HEK293 (cell line): ENCODE data around the gene MEMO1.

ENCODE experiments used
- CTCF ChIA-PET: fragments of 350-600 bp; formaldehyde crosslinking; extraction: SDS; loops from one replicate; lab custom pipeline; 2021; ENCODE audit warnings: antibody characterized with exemption; lab: Yijun Ruan, JAX
- POLR2A ChIA-PET: fragments of 300-600 bp; formaldehyde crosslinking; extraction: SDS; loops from one replicate; lab custom pipeline; 2020; ENCODE audit warnings: antibody characterized with exemption, inconsistent platforms; lab: Yijun Ruan, JAX
- H3K27ac ChIP-seq: fragments of 200-500 bp; sonication (Bioruptor generic); 2 replicates; pipeline ENCODE4 v1.5.1; 2014; ENCODE audit warnings: low read depth, low read length, control low read depth, inconsistent platforms; ENCODE audit errors: extremely low read depth
- H3K36me3 ChIP-seq, 2 experiments: fragments of 200-500 bp in 1 of 2; sonication (Bioruptor generic) in 1 of 2; 1 replicate in 1 of 2; 2 replicates in 1 of 2; pipeline ENCODE4 v1.5.1; 2014 to 2017; ENCODE audit warnings: inconsistent platforms in 2 of 2, low read length in 2 of 2; ENCODE audit not compliant: control insufficient read depth in 2 of 2, insufficient read depth in 1 of 2
- H3K4me1 ChIP-seq: fragments of 200-500 bp; sonication (Bioruptor generic); 2 replicates; pipeline ENCODE4 v1.5.1; 2014; ENCODE audit warnings: mild to moderate bottlenecking, low read length, inconsistent platforms; ENCODE audit not compliant: control insufficient read depth, insufficient read depth
- H3K4me3 ChIP-seq: 2 replicates; pipeline ENCODE4 v1.5.1; 2011; ENCODE audit warnings: low read depth, mild to moderate bottlenecking, control low read depth, low read length, moderate library complexity
- H3K9me3 ChIP-seq: fragments of 200-500 bp; sonication (Bioruptor generic); 2 replicates; pipeline ENCODE4 v1.5.1; 2014; ENCODE audit warnings: low read depth, low read length, inconsistent platforms; ENCODE audit not compliant: control insufficient read depth, insufficient read depth
- BCL11B ChIP-seq: fragments of 450-650 bp; formaldehyde crosslinking; IDR thresholded peaks from 2 replicates; pipeline ENCODE4 v1.5.1; 2016; ENCODE audit warnings: low read depth, missing biosample characterization, missing genetic modification characterization
- GFI1B ChIP-seq: fragments of 450-650 bp; formaldehyde crosslinking; IDR thresholded peaks from 2 replicates; pipeline ENCODE4 v1.5.1; 2016; ENCODE audit warnings: missing biosample characterization, missing genetic modification characterization
- MEIS1 ChIP-seq: sonication (generic); formaldehyde crosslinking; IDR thresholded peaks from 2 replicates; pipeline ENCODE4 v1.8.1; 2022; ENCODE audit warnings: missing genetic modification reagents, mild to moderate bottlenecking, borderline replicate concordance
- OSR2 ChIP-seq: fragments of 450-650 bp; formaldehyde crosslinking; IDR thresholded peaks from 2 replicates; pipeline ENCODE4 v1.5.1; 2016; ENCODE audit warnings: missing biosample characterization, missing genetic modification characterization
- SP2 ChIP-seq: fragments of 450-650 bp; formaldehyde crosslinking; IDR thresholded peaks from 2 replicates; pipeline ENCODE4 v1.5.1; 2016; ENCODE audit warnings: missing biosample characterization, missing genetic modification characterization
- YY2 ChIP-seq: fragments of 450-650 bp; formaldehyde crosslinking; IDR thresholded peaks from 2 replicates; pipeline ENCODE4 v1.5.1; 2016; ENCODE audit warnings: missing biosample characterization, missing genetic modification characterization
- ZFP69B ChIP-seq: fragments of 450-650 bp; formaldehyde crosslinking; IDR thresholded peaks from 2 replicates; pipeline ENCODE4 v1.5.1; 2016; ENCODE audit warnings: missing biosample characterization, missing genetic modification characterization
- ZNF10 ChIP-seq: fragments of 450-650 bp; formaldehyde crosslinking; IDR thresholded peaks from 2 replicates; pipeline ENCODE4 v1.5.1; 2017; ENCODE audit warnings: missing biosample characterization, missing genetic modification characterization
- ZNF169 ChIP-seq: fragments of 450-650 bp; formaldehyde crosslinking; IDR thresholded peaks from 2 replicates; pipeline ENCODE4 v1.5.1; 2016; ENCODE audit warnings: missing biosample characterization, missing genetic modification characterization
- ZNF202 ChIP-seq: fragments of 450-650 bp; formaldehyde crosslinking; IDR thresholded peaks from 2 replicates; pipeline ENCODE4 v1.5.1; 2016; ENCODE audit warnings: missing biosample characterization, missing genetic modification characterization, borderline replicate concordance
- ZNF214 ChIP-seq: fragments of 450-650 bp; formaldehyde crosslinking; IDR thresholded peaks from 2 replicates; pipeline ENCODE4 v1.5.1; 2017; ENCODE audit warnings: missing biosample characterization, mild to moderate bottlenecking, missing genetic modification characterization, borderline replicate concordance
- ZNF23 ChIP-seq: fragments of 450-650 bp; formaldehyde crosslinking; IDR thresholded peaks from 2 replicates; pipeline ENCODE4 v1.5.1; 2016; ENCODE audit warnings: missing biosample characterization, missing genetic modification characterization, borderline replicate concordance
- ZNF239 ChIP-seq: fragments of 450-650 bp; formaldehyde crosslinking; IDR thresholded peaks from 2 replicates; pipeline ENCODE4 v1.5.1; 2016; ENCODE audit warnings: missing biosample characterization, missing genetic modification characterization
- ZNF292 ChIP-seq: fragments of 450-650 bp; formaldehyde crosslinking; IDR thresholded peaks from 2 replicates; pipeline ENCODE4 v1.5.1; 2016; ENCODE audit warnings: low read depth, missing biosample characterization, missing genetic modification characterization, borderline replicate concordance
- ZNF302 ChIP-seq: fragments of 450-650 bp; formaldehyde crosslinking; IDR thresholded peaks from 2 replicates; pipeline ENCODE4 v1.5.1; 2016; ENCODE audit warnings: missing biosample characterization, missing genetic modification characterization, low read depth
- ZNF416 ChIP-seq: fragments of 450-650 bp; formaldehyde crosslinking; IDR thresholded peaks from 2 replicates; pipeline ENCODE4 v1.5.1; 2016; ENCODE audit warnings: missing biosample characterization, missing genetic modification characterization
- ZNF423 ChIP-seq: fragments of 450-650 bp; formaldehyde crosslinking; IDR thresholded peaks from 2 replicates; pipeline ENCODE4 v1.5.1; 2016; ENCODE audit warnings: missing biosample characterization, missing genetic modification characterization
- ZNF544 ChIP-seq: fragments of 450-650 bp; formaldehyde crosslinking; IDR thresholded peaks from 2 replicates; pipeline ENCODE4 v1.5.0; 2017; ENCODE audit warnings: missing biosample characterization, missing genetic modification characterization
- ZNF555 ChIP-seq: fragments of 450-650 bp; formaldehyde crosslinking; conservative IDR thresholded peaks from 2 replicates; pipeline ENCODE4 v1.5.1; 2017; ENCODE audit warnings: missing biosample characterization, mild to moderate bottlenecking, missing genetic modification characterization, inconsistent platforms
- ZNF624 ChIP-seq: fragments of 450-650 bp; formaldehyde crosslinking; IDR thresholded peaks from 2 replicates; pipeline ENCODE4 v1.5.1; 2017; ENCODE audit warnings: missing biosample characterization, missing genetic modification characterization
- ZNF707 ChIP-seq: fragments of 450-650 bp; formaldehyde crosslinking; IDR thresholded peaks from 2 replicates; pipeline ENCODE4 v1.5.1; 2016; ENCODE audit warnings: missing biosample characterization, missing genetic modification characterization
- ZNF843 ChIP-seq: fragments of 450-650 bp; formaldehyde crosslinking; IDR thresholded peaks from 2 replicates; pipeline ENCODE4 v1.5.1; 2016; ENCODE audit warnings: missing biosample characterization, missing genetic modification characterization
- ZSCAN30 ChIP-seq: fragments of 450-650 bp; IDR thresholded peaks from 2 replicates; pipeline ENCODE4 v1.5.1; 2018; ENCODE audit warnings: missing biosample characterization, mild to moderate bottlenecking, missing genetic modification characterization, moderate library complexity
- TF ChIP-seq, protein P1 (sequence below): fragments of 450-650 bp; formaldehyde crosslinking; IDR thresholded peaks from 2 replicates; pipeline ENCODE4 v1.5.1; 2016; ENCODE audit warnings: missing biosample characterization, missing genetic modification characterization
- TF ChIP-seq, protein P2 (sequence below): fragments of 450-650 bp; formaldehyde crosslinking; IDR thresholded peaks from 2 replicates; pipeline ENCODE4 v1.5.1; 2016; ENCODE audit warnings: missing biosample characterization, missing genetic modification characterization

The MEMO1 gene

DNA sequence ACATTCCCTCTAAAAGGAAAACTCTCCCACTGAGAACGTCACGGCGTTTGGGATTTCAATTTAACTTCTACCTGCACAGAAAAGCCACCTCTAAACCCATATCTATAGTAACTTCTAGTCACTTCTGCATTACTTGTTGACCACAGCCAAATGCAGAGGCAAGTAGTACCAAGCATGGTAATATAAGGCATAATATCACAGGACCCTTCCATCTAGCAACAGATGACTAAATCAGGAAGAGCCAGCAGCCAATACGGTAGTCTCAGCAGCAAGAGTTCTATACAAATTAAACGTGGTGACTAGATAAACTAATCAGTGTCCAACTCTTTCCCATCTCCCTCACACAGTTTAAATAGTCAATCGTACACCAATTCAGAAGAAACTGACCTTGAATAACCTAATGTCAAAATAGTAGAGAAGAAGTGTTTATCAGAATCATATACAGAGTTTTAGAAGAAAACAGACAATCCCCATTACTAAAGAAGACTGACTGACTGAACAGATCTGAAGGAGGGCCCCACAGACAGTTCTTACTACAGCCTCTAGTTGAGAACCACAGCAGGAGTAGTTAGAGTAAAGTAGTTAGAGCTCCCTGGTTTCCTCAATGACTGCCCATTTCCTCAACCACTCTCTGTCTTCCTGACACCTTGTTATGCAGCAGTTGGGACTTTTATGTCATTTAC is 30.0 kb downstream of the MEMO1 start:
- TF ChIP-seq, protein P1, sequence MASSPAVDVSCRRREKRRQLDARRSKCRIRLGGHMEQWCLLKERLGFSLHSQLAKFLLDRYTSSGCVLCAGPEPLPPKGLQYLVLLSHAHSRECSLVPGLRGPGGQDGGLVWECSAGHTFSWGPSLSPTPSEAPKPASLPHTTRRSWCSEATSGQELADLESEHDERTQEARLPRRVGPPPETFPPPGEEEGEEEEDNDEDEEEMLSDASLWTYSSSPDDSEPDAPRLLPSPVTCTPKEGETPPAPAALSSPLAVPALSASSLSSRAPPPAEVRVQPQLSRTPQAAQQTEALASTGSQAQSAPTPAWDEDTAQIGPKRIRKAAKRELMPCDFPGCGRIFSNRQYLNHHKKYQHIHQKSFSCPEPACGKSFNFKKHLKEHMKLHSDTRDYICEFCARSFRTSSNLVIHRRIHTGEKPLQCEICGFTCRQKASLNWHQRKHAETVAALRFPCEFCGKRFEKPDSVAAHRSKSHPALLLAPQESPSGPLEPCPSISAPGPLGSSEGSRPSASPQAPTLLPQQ (tag by site-specific recombination), result peak; percentile 74
- TF ChIP-seq ZNF10 (no peak), BCL11B (tag by site-specific recombination) (no peak), ZFP69B (tag by site-specific recombination) (peak; percentile 71; the same call in 1 of the 2 replicates), ZNF544 (no peak)
- Histone ChIP-seq H3K9me3 (no peaks in the 10 kb centered on the region), H3K4me1 (peaks cover 4% of the 10 kb centered on the region; the same call in 1 of the 2 replicates), H3K27ac (no peak overlapping the region), H3K4me3 (no peak overlapping the region), H3K36me3 (no peaks in the 10 kb centered on the region; a peak in 1 of 3 replicates)
- ChIA-PET CTCF (no interaction called here), POLR2A (interaction anchor here (0.7 kb wide), 1 partner anchor 35 kb away, joined by 3 read pairs; no protein-coding TSS in a partner anchor)

DNA sequence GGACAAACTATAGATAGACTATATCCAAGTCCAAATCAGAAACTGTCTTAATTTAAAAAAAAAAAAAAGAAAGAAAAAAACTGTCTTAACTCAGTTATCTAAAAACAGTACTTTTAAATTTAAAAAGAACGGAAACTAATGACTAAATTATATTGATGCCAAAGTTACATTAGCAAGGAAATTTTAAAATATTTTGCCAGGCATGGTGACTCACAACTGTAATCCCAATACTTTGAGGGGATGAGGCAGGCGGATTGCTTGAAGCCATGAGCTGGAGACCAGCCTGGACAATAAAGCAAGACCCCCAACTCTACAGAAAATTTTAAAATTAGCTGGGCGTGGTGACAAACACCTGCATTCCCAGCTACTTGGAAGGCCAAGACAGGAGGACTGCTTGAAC is 30.9 kb downstream of the MEMO1 start:
- TF ChIP-seq, protein P2, sequence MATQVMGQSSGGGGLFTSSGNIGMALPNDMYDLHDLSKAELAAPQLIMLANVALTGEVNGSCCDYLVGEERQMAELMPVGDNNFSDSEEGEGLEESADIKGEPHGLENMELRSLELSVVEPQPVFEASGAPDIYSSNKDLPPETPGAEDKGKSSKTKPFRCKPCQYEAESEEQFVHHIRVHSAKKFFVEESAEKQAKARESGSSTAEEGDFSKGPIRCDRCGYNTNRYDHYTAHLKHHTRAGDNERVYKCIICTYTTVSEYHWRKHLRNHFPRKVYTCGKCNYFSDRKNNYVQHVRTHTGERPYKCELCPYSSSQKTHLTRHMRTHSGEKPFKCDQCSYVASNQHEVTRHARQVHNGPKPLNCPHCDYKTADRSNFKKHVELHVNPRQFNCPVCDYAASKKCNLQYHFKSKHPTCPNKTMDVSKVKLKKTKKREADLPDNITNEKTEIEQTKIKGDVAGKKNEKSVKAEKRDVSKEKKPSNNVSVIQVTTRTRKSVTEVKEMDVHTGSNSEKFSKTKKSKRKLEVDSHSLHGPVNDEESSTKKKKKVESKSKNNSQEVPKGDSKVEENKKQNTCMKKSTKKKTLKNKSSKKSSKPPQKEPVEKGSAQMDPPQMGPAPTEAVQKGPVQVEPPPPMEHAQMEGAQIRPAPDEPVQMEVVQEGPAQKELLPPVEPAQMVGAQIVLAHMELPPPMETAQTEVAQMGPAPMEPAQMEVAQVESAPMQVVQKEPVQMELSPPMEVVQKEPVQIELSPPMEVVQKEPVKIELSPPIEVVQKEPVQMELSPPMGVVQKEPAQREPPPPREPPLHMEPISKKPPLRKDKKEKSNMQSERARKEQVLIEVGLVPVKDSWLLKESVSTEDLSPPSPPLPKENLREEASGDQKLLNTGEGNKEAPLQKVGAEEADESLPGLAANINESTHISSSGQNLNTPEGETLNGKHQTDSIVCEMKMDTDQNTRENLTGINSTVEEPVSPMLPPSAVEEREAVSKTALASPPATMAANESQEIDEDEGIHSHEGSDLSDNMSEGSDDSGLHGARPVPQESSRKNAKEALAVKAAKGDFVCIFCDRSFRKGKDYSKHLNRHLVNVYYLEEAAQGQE (tag by site-specific recombination), result no peak
- TF ChIP-seq OSR2 (tag by site-specific recombination) (no peak), MEIS1 (CRISPR knock-in tag) (no peak), ZNF624 (tag by site-specific recombination) (no peak), ZNF555 (tag by site-specific recombination) (no peak), ZSCAN30 (tag by site-specific recombination) (no peak), ZNF292 (tag by site-specific recombination) (no peak), ZNF214 (tag by site-specific recombination) (no peak), ZNF202 (no peak), ZNF843 (tag by site-specific recombination) (no peak), GFI1B (tag by site-specific recombination) (no peak), ZNF302 (tag by site-specific recombination) (no peak), ZNF239 (tag by site-specific recombination) (no peak), ZNF23 (tag by site-specific recombination) (no peak), ZNF707 (tag by site-specific recombination) (no peak), SP2 (tag by site-specific recombination) (no peak), ZNF423 (no peak), YY2 (tag by site-specific recombination) (no peak), ZNF416 (tag by site-specific recombination) (no peak), ZNF169 (tag by site-specific recombination) (no peak)
- H3K36me3 ChIP-seq, result no peaks in the 10 kb centered on the region
- ChIA-PET CTCF (no interaction called here), POLR2A (no interaction called here)
- no peak overlapping the region for H3K4me3 ChIP-seq
- peaks cover 4% of the 10 kb centered on the region; the same call in 1 of the 2 replicates for H3K4me1 ChIP-seq
- no peaks in the 10 kb centered on the region for H3K9me3 ChIP-seq
- no peak overlapping the region for H3K27ac ChIP-seq
